ENCODE measurements around the gene BPTF.
"Not testable (repeated sequence)": the region's sequence is repeated elsewhere in the genome, so short reads cannot be mapped to it uniquely, and the experiment has no call there.

Gene BPTF

GRCh38 chr17:67993153-67993997 is 168.1 kb downstream of the BPTF start:
- H3K36me3 Mint-ChIP-seq: peaks cover 29% of the 10 kb centered on the region
- ATAC-seq (peak; percentile 81), DNase-seq (ENCODE audit: low spot score in 2 of 2) (peak; percentile 68 to 89)
- H3K4me1 Mint-ChIP-seq: peaks cover 35% of the 10 kb centered on the region
- peak overlapping the region; percentile 94 for H3K27ac Mint-ChIP-seq
- no peaks in the 10 kb centered on the region for H3K9me3 Mint-ChIP-seq
- peak overlapping the region; percentile 87 for H3K4me3 Mint-ChIP-seq

DNA sequence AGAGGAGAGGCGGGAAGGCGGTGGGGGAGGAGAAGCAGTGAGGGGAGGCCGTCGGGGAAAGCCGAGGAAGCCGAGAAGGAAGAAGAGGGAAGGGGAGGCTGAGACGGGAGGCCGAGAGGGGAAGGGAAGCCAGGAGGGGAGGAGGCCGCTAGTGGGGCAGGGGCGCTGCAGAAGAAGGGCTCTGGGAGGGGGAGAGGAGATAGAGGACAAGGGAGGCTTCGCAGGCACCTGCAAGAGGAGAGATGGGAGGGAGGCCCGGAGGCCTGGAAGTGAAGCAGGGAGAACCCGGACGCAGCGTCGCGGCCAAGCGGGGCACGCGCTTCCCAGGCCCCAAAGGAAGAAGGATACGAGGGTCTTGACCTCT is 168.7 kb downstream of the BPTF start:
- Mint-ChIP-seq H3K36me3 (peaks cover 29% of the 10 kb centered on the region), H3K4me3 (peak overlapping the region; percentile 87), H3K4me1 (peaks cover 35% of the 10 kb centered on the region), H3K27ac (peak overlapping the region; percentile 85), H3K9me3 (no peaks in the 10 kb centered on the region)
- ATAC-seq (no peak), DNase-seq (ENCODE audit: low spot score in 2 of 2) (peak in 1 of 2 donors; percentile 17)

DNA sequence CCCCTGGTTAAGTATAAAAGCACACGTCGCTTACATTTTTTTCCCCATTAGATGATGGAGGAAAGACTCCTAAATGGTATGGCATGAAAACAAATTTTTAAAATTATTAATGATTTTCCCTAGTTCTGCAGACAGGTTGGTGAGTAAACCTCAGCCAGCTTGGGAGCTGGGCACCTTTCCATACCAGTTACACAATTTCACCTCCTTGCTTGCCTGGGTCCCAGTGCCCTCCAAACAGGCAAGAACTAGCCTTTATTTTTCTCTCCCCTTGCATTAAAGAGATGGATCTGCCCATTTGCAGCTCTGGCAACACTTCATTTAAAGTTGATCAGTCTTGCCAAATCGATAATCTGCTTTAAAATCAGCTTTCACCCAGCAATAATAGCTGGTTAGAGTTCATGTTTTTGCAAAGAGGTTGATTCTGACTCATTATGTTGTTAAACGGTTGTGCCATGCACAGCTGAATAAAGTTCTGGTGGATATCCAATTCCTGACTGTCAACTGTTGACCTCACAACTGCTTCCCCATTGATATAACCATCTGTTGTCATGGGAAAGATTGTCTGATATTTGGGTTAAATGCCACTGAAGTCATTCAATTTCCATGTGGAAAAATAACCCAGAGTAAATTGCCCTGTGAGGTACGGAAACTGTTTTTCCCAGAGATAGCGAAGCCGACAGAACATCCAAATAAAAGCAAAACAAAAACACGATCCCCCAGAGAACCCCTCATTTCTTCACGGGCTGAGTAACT is 169.7 kb downstream of the BPTF start:
- peaks cover 35% of the 10 kb centered on the region for H3K4me1 Mint-ChIP-seq
- peak overlapping the region; percentile 87 for H3K4me3 Mint-ChIP-seq
- peaks cover 29% of the 10 kb centered on the region for H3K36me3 Mint-ChIP-seq

GRCh38 chr17:67995570-67996263 is 170.4 kb downstream of the BPTF start:
- ATAC-seq: no peak
- peak in 1 of 2 donors; percentile 67 for DNase-seq (ENCODE audit: low spot score in 2 of 2)
- Mint-ChIP-seq H3K9me3 (no peaks in the 10 kb centered on the region), H3K27ac (peak overlapping the region; percentile 88), H3K4me3 (peak overlapping the region; percentile 87), H3K36me3 (peaks cover 29% of the 10 kb centered on the region), H3K4me1 (peaks cover 35% of the 10 kb centered on the region)

More for the DNA sequence above, 169.7 kb downstream of the BPTF start:
- peak overlapping the region; percentile 88 for H3K27ac Mint-ChIP-seq
- ATAC-seq (no peak), DNase-seq (ENCODE audit: low spot score in 2 of 2) (no peak)
- no peaks in the 10 kb centered on the region for H3K9me3 Mint-ChIP-seq

GRCh38 chr17:67996301-67997171 is 171.2 kb downstream of the BPTF start, which contains the start of gene C17orf58:
Gene C17orf58 (minus strand): TSS chr17:67996469. CDS start chr17:67996198, 271 bp downstream.
- Mint-ChIP-seq H3K4me3 (peak within 1 kb of the TSS; percentile 87), H3K27ac (peak within 1 kb of the TSS; percentile 88), H3K4me1 (peaks cover 35% of the 10 kb centered on the region), H3K36me3 (peaks cover 29% of the 10 kb centered on the region)
- H3K9me3 Mint-ChIP-seq: not testable (repeated sequence)
- DNase-seq (ENCODE audit: low spot score in 2 of 2) (peak in 1 of 2 donors; percentile 65), ATAC-seq (peak; percentile 40)

DNA sequence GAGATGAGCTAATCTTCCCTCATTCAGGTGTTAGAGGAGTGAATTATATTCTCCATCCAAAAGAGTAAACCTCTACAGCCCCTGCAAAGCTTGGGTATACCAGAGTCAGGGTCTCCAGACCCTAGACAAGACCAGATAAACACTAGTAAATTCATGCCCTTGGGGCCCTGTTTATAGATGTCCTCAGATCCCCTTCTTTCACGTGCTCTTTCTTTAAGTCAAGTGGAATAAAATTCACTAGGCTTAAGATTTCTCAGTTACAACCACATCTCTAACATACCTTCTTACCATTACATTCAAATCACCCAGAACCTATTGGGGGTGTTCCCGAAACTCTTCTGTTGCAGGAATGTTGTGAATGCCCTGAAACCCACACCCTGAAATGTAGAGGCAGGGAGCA is 173.2 kb downstream of the BPTF start:
- Mint-ChIP-seq H3K4me3 (no peak overlapping the region), H3K4me1 (peaks cover 27% of the 10 kb centered on the region), H3K27ac (peak overlapping the region; percentile 54), H3K36me3 (peaks cover 14% of the 10 kb centered on the region), H3K9me3 (no peaks in the 10 kb centered on the region)
- DNase-seq (ENCODE audit: low spot score in 2 of 2) (no peak), ATAC-seq (no peak)

DNA sequence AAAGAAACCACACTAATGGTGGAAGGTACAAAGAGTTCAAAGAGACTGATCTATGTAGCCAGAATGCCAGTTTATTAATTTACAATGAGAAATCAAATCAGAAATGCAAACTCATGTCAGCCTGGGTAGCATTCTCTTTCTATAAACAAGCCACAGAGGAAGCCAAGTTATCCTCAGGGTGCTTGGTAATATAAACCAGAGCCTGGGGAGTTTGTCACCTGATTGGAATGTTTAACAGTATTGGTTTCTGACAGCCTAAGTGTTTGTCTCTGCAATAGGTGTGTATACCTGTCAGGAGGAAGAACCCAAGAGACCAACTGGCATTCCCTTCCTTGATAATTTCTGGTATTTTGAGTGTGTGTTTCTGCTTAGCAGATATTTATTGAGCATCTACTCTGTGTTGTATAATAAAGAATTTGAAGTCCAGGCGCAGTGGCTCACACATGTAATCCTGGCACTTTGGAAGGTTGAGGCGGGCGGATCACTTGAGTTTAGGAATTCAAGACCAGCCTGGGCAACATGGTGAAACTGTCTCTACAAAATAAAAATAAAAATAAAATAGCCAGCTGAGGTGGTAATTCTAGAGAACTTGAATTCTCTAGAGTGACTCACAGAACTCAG is 174.1 kb downstream of the BPTF start:
- Mint-ChIP-seq H3K9me3 (no peaks in the 10 kb centered on the region), H3K36me3 (peaks cover 8% of the 10 kb centered on the region), H3K27ac (no peak overlapping the region), H3K4me1 (peaks cover 23% of the 10 kb centered on the region), H3K4me3 (no peak overlapping the region)
- no peak for ATAC-seq
- DNase-seq (ENCODE audit: low spot score in 2 of 2): no peak

DNA sequence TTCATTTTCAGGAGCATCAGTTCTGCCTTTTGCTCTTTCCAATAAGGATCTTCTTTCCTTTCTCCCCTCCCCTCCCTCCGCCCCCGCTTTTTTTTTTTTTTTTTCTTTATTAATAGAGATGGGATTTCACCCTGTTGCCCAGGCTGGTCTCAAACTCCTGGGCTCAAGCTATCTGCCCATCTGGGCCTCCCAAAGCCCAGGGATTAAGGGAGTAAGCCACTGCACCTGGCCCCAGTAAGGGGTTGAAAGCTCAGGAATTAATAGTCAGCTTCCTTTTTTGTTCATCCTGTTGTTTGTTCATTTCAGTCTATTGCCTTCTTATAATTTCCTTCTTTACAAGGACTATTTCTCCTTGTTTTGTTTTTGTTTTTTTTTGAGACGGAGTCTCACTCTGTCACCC is 178.9 kb downstream of the BPTF start:
- Mint-ChIP-seq H3K4me1 (no peaks in the 10 kb centered on the region), H3K9me3 (no peaks in the 10 kb centered on the region), H3K27ac (no peak overlapping the region), H3K36me3 (no peaks in the 10 kb centered on the region), H3K4me3 (no peak overlapping the region)
- no peak for DNase-seq (ENCODE audit: low spot score in 2 of 2)
- no peak for ATAC-seq

DNA sequence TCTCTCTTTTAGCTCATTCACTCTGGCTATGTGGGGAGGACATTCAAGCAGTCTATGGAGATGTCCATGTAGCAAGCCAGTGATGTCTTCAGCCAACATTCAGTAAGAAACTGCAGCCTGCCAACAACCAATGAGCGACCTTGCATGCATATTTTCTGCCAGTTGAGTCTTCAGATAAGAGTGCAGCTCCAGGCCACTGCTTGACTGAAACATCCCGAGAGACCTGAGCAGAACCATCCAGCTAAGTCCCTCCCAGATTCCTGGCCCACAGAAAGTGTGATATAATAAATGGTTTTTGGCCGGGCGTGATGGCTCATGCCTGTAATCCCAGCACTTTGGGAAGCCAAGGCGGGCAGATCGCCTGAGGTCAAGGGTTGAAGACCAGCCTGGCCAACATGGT is 181.5 kb downstream of the BPTF start:
- Mint-ChIP-seq H3K4me1 (peaks cover 8% of the 10 kb centered on the region), H3K27ac (no peak overlapping the region), H3K9me3 (no peaks in the 10 kb centered on the region), H3K36me3 (no peaks in the 10 kb centered on the region), H3K4me3 (no peak overlapping the region)
- no peak for DNase-seq (ENCODE audit: low spot score in 2 of 2)
- no peak for ATAC-seq

DNA sequence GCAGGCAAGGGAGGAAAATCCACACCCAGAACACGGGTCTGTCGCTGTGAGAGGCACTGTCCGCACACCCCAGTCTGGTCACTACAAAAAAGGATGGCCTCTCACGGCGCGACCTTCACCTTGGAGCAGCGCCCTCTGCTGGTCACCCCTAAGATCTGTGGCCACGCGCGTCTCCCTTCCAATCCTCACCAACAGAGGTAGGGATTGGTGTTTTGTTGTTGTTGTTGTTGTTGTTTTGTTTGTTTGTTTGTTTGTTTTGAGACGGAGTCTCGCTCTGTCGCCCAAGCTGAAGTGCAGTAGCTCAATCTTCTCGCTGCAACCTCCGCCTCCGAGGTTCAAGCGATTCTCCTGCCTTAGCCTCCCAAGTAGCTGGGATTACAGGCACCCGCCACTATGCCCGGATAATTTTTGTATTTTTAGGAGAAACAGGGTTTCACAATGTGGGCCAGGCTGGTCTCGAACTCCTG is 185.9 kb downstream of the BPTF start:
- no peaks in the 10 kb centered on the region for H3K36me3 Mint-ChIP-seq
- DNase-seq (ENCODE audit: low spot score in 2 of 2) (peak; percentile 75 to 85), ATAC-seq (peak; percentile 88)
- peak overlapping the region; percentile 72 for H3K4me3 Mint-ChIP-seq
- no peaks in the 10 kb centered on the region for H3K9me3 Mint-ChIP-seq
- H3K4me1 Mint-ChIP-seq: peaks cover 8% of the 10 kb centered on the region
- peak overlapping the region; percentile 54 for H3K27ac Mint-ChIP-seq

GRCh38 chr17:68013385-68013784 is 188.1 kb downstream of the BPTF start:
- DNase-seq (ENCODE audit: low spot score in 2 of 2): no peak
- no peak for ATAC-seq
- Mint-ChIP-seq H3K9me3 (no peaks in the 10 kb centered on the region), H3K4me1 (peaks cover 8% of the 10 kb centered on the region), H3K4me3 (no peak overlapping the region), H3K36me3 (no peaks in the 10 kb centered on the region), H3K27ac (no peak overlapping the region)

DNA sequence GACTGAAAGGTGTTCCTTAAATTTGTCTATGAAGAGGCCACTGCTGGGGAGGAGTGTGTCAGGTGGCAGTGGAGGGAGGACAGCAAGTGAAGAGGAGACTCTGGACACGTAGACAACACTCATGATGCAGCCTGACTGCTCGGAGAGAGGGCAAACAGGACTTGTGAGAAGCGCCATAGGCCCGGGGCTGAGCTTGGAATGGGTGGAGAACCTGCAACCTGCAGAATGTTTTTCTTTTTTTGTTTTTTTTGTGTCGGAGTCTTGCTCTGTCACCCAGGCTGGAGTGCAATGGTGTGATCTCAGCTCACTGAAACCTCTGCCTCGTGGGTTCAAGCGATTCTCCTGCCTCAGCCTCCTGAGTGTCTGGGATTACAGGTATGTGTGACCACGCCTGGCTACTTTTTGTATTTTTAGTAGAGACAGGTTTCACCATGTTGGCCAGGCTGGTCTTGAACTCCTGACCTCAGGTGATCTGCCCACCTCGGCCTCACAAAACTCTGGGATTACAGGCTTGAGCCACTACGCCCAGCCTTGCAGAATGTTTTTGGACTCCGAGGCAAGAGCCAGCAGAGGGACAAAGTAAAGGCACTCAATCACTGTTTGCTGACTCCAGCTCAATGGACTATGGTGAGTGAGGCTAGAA is 189.9 kb downstream of the BPTF start:
- Mint-ChIP-seq H3K4me3 (no peak overlapping the region), H3K36me3 (peaks cover 12% of the 10 kb centered on the region), H3K27ac (no peak overlapping the region), H3K4me1 (peaks cover 17% of the 10 kb centered on the region), H3K9me3 (no peaks in the 10 kb centered on the region)
- no peak for DNase-seq (ENCODE audit: low spot score in 2 of 2)
- ATAC-seq: no peak

DNA sequence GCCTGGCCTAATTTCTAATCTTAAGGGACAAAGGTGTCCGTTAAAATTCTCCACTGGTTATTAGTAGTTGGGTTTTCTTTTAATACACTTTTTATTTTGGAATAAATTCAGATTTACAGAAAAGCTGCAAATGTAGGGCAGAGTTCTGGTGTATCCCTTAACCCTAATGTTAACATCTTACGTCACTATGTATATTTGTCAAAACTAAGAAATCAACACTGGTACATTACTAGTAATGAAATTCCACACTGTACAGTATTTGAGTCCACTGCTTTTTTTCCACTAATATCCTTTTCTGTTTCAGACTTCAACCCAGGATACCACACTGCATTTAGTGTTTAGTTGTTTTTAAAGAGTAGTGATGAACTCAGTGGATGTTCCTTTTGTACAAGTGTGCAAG is 191.5 kb downstream of the BPTF start:
- Mint-ChIP-seq H3K9me3 (no peaks in the 10 kb centered on the region), H3K36me3 (peaks cover 21% of the 10 kb centered on the region), H3K4me3 (no peak overlapping the region), H3K27ac (no peak overlapping the region), H3K4me1 (peaks cover 15% of the 10 kb centered on the region)
- DNase-seq (ENCODE audit: low spot score in 2 of 2) (no peak), ATAC-seq (no peak)

DNA sequence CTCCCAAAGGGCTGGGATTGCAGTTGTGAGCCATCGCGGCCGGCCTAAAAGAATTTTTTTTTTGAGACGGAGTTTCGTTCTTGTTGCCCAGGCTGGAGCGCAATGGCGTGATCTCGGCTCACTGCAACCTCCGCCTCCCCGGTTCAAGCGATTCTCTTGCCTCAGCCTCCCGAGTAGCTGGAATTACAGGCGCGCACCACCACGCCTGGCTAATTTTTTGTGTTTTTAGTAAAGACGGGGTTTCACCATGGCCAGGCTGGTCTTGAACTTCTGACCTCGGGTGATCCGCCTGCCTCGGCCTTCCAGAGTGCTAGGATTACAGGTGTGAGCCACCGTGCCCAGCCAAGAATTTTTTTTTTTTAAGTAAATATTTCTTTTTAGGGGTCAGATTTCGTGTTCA is 193.2 kb downstream of the BPTF start:
- H3K27ac Mint-ChIP-seq; ATAC-seq; DNase-seq (ENCODE audit: low spot score in 2 of 2); H3K9me3 Mint-ChIP-seq; H3K4me3 Mint-ChIP-seq: not testable (repeated sequence)
- peaks cover 15% of the 10 kb centered on the region for H3K4me1 Mint-ChIP-seq
- peaks cover 21% of the 10 kb centered on the region for H3K36me3 Mint-ChIP-seq

Measured in stimulated activated effector memory CD8-positive, alpha-beta T cell treated with anti-CD3 and anti-CD28 coated beads, Interleukin-12 subunit alpha, Interleukin-12 subunit beta, amount 100 ng/mL, for 72 hours (primary cell).